CD4-positive, alpha-beta T cell (primary cell): ENCODE data around the gene RGS2. TPM values are rescaled to one million over a fixed set of nuclear protein-coding genes. Genes with fewer than 3 reads are reported as not detected.

Source experiments
- ATAC-seq: fragments of 200-7000 bp; cut with Tn5 transposase; one replicate; pipeline ENCODE4 v1.10.0; 2022; ENCODE audit warnings: mild to moderate bottlenecking; ENCODE audit not compliant: poor library complexity
- CTCF ChIA-PET: fragments of 350-600 bp; sonication (Branson Sonifier 250); formaldehyde crosslinking; loops from one replicate; lab custom pipeline; 2021; ENCODE audit warnings: antibody characterized with exemption, inconsistent platforms; lab: Charles Lee
- POLR2A ChIA-PET: fragments of 350-600 bp; sonication (Branson Sonifier 250); formaldehyde crosslinking; loops from one replicate; lab custom pipeline; 2021; ENCODE audit warnings: antibody characterized with exemption, inconsistent platforms; lab: Charles Lee
- DNase-seq, 14 experiments: peaks; one replicate each; pipeline ENCODE4 v3.0.0-alpha.2; 2013 to 2020; ENCODE audit warnings: mixed read lengths in 2 of 14
- H3K27ac ChIP-seq, 2 donors: one replicate each; pipeline versions ENCODE4 v1.5.1 to v1.7.0; 2013; ENCODE audit warnings: low read length in 2 of 2, low read depth in 1 of 2, mild to moderate bottlenecking in 1 of 2
- H3K27me3 ChIP-seq, 2 experiments: 1 replicate in 1 of 2; 2 replicates in 1 of 2; pipeline versions ENCODE4 v1.6.1 to v1.7.0; 2013; ENCODE audit warnings: low read length in 2 of 2, control low read depth in 1 of 2, mild to moderate bottlenecking in 1 of 2, moderate library complexity in 1 of 2; ENCODE audit not compliant: insufficient read depth in 2 of 2, control insufficient read depth in 1 of 2
- H3K36me3 ChIP-seq: one replicate; pipeline ENCODE4 v1.6.1; 2013; ENCODE audit warnings: low read length, control low read depth; ENCODE audit not compliant: insufficient read depth
- H3K4me1 ChIP-seq: one replicate; pipeline ENCODE4 v1.6.1; 2013; ENCODE audit warnings: low read length, control low read depth; ENCODE audit not compliant: insufficient read depth
- H3K4me3 ChIP-seq: one replicate; pipeline ENCODE4 v1.5.1; 2013; ENCODE audit warnings: mild to moderate bottlenecking, low read length, moderate library complexity
- H3K9me3 ChIP-seq, 2 experiments: 1 replicate in 1 of 2; 2 replicates in 1 of 2; pipeline versions ENCODE4 v1.6.1 to v1.7.0; 2013; ENCODE audit warnings: low read length in 2 of 2, mild to moderate bottlenecking in 2 of 2, control low read depth in 1 of 2, moderate library complexity in 1 of 2; ENCODE audit not compliant: control insufficient read depth in 1 of 2, insufficient read depth in 1 of 2
- H3K27ac Mint-ChIP-seq: one replicate; pipeline ENCODE4 v1.8.0; 2020; ENCODE audit warnings: mixed read lengths
- H3K27me3 Mint-ChIP-seq: one replicate; pipeline ENCODE4 v1.8.0; 2021; ENCODE audit warnings: mixed read lengths
- H3K36me3 Mint-ChIP-seq: one replicate; pipeline ENCODE4 v1.8.0; 2021; ENCODE audit warnings: low read depth, mixed read lengths
- H3K4me1 Mint-ChIP-seq: one replicate; pipeline ENCODE4 v1.8.0; 2021; ENCODE audit warnings: low read depth, mixed read lengths
- H3K4me3 Mint-ChIP-seq: one replicate; pipeline ENCODE4 v1.8.0; 2020; ENCODE audit warnings: mild to moderate bottlenecking, mixed read lengths
- H3K9me3 Mint-ChIP-seq: one replicate; pipeline ENCODE4 v1.8.0; 2020; ENCODE audit warnings: mixed read lengths
- intact Hi-C, 2 experiments: fragments of 100-400 bp; cut with DNase I in 1 of 2; cut with micrococcal nuclease in 1 of 2; formaldehyde crosslinking; loops; one replicate each; pipeline versions ENCODE4 v1.15.1 to v1.9.0; 2023 to 2025; cut with DNase I, micrococcal nuclease
- total RNA-seq, 174 experiments: library from RNA in 2 of 174; stranded (reverse) in 2 of 174; gene quantifications; one replicate each; pipeline ENCODE4 v1.2.3 and lab custom pipeline; 2021 to 2026
- TF ChIP-seq, protein P1 (sequence below): fragments of 200-600 bp; IDR thresholded peaks from one replicate; pipeline ENCODE4 v1.8.0; 2022; ENCODE audit warnings: antibody characterized with exemption, mild to moderate bottlenecking

The RGS2 gene
- total RNA-seq, 2 experiments from 2014 or later, result 142 to 155 TPM

DNA sequence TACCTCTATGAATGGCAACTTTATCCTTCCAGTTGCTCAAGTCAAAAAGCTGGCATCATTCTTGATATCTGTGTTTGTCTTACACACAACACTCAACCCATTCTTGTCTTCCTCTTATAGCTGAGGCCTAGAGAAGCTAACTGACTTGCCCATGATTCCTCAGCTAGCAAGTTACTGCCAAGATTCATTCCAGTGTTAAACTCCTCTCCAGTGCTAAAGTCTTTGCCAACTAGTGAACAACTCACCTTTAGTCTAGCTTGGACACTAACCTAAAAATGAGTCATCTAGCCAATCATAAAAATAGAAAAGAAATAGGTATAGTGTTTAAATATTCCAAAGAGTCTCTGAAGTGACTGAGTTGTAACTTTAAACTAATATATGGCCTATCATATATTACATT, 45.6 kb upstream of the RGS2 start:
- Histone ChIP-seq H3K9me3 (no peaks in the 10 kb centered on the region), H3K4me1 (no peaks in the 10 kb centered on the region), H3K27me3 (no peaks in the 10 kb centered on the region), H3K27ac (no peak overlapping the region), H3K4me3 (no peak overlapping the region), H3K36me3 (no peaks in the 10 kb centered on the region)
- H3K9me3 Mint-ChIP-seq, result no peaks in the 10 kb centered on the region
- no peaks in the 10 kb centered on the region for H3K4me1 Mint-ChIP-seq
- ChIA-PET POLR2A (no interaction called here), CTCF (interaction anchor here (0.9 kb wide), 1 partner anchor 14 kb away, joined by 3 read pairs; no protein-coding TSS in a partner anchor)
- H3K27me3 Mint-ChIP-seq, result peaks cover 32% of the 10 kb centered on the region
- intact Hi-C loops, result no loop called here
- no peak for ATAC-seq
- TF ChIP-seq, protein P1, sequence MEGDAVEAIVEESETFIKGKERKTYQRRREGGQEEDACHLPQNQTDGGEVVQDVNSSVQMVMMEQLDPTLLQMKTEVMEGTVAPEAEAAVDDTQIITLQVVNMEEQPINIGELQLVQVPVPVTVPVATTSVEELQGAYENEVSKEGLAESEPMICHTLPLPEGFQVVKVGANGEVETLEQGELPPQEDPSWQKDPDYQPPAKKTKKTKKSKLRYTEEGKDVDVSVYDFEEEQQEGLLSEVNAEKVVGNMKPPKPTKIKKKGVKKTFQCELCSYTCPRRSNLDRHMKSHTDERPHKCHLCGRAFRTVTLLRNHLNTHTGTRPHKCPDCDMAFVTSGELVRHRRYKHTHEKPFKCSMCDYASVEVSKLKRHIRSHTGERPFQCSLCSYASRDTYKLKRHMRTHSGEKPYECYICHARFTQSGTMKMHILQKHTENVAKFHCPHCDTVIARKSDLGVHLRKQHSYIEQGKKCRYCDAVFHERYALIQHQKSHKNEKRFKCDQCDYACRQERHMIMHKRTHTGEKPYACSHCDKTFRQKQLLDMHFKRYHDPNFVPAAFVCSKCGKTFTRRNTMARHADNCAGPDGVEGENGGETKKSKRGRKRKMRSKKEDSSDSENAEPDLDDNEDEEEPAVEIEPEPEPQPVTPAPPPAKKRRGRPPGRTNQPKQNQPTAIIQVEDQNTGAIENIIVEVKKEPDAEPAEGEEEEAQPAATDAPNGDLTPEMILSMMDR, result no peak
- H3K36me3 Mint-ChIP-seq, result no peaks in the 10 kb centered on the region
- H3K4me3 Mint-ChIP-seq, result no peak overlapping the region
- H3K27ac Mint-ChIP-seq, result no peak overlapping the region
- DNase-seq, result no peak

DNA sequence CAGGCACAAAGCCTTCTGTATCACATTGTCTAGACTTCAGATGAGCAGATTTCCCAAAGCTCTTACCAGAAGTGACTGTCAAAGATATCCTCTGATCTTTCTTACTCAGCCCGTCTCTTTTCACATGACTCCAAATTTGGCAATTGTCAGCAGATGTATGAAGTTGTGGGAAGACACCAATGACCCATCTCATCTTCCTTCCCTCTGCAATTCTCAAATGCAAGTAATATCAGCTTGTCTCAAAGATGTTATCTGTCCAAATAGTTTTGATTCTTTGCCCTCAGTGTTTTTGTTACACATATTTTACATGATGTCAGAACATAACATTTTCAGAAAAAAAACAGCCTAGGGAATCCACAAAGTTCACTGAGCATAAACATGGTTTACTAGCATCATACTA, 45.1 kb upstream of the RGS2 start:
- POLR2A ChIA-PET, result no interaction called here
- Histone ChIP-seq H3K4me3 (no peak overlapping the region), H3K36me3 (no peaks in the 10 kb centered on the region), H3K9me3 (no peaks in the 10 kb centered on the region), H3K27ac (no peak overlapping the region), H3K4me1 (no peaks in the 10 kb centered on the region), H3K27me3 (no peaks in the 10 kb centered on the region)
- Mint-ChIP-seq H3K27ac (no peak overlapping the region), H3K4me3 (no peak overlapping the region), H3K4me1 (no peaks in the 10 kb centered on the region), H3K9me3 (no peaks in the 10 kb centered on the region), H3K27me3 (peaks cover 32% of the 10 kb centered on the region), H3K36me3 (no peaks in the 10 kb centered on the region)
- TF ChIP-seq, protein P1, result no peak
- ATAC-seq (no peak), DNase-seq (no peak)
- intact Hi-C loops, result no loop called here
- CTCF ChIA-PET, result interaction anchor here (0.9 kb wide), 1 partner anchor 15 kb away, joined by 3 read pairs; no protein-coding TSS in a partner anchor

DNA sequence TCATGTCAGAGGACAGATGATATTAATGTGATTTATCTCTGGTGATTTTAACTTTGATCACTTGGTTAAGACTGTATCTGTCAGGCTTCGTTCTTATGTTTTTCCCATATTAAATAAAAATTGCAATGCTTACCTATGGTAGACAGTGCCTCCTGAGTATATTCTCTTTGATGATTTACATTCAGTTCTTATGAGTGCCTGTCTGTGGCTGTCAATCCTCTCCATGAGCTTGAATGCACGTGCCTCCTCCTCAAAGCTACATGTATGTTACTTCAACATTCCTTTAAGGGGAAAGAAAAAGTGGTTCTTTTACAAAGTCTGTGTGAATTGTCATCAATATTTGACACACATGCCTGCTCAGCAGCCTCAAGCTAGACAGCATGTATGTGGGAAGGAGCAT, 44.2 kb upstream of the RGS2 start:
- ATAC-seq, result no peak
- H3K4me1 ChIP-seq, result no peaks in the 10 kb centered on the region
- peaks cover 37% of the 10 kb centered on the region for H3K27me3 Mint-ChIP-seq
- intact Hi-C loops, result no loop called here
- TF ChIP-seq, protein P1, result no peak
- no peak overlapping the region for H3K4me3 Mint-ChIP-seq
- H3K4me1 Mint-ChIP-seq, result no peaks in the 10 kb centered on the region
- no peaks in the 10 kb centered on the region for H3K36me3 Mint-ChIP-seq
- H3K4me3 ChIP-seq, result no peak overlapping the region
- no peaks in the 10 kb centered on the region for H3K27me3 ChIP-seq
- H3K27ac Mint-ChIP-seq, result no peak overlapping the region
- ChIA-PET CTCF (no interaction called here), POLR2A (no interaction called here)
- H3K9me3 Mint-ChIP-seq, result no peaks in the 10 kb centered on the region
- no peaks in the 10 kb centered on the region for H3K36me3 ChIP-seq
- H3K27ac ChIP-seq, result no peak overlapping the region
- H3K9me3 ChIP-seq, result no peaks in the 10 kb centered on the region
- no peak for DNase-seq
